ENCODE measurements around the gene USP10.

- TF ChIP-seq CTCF (IDR thresholded peaks at IDR 0.05): no peak
- no peak for TF ChIP-seq POLR2A (IDR thresholded peaks at IDR 0.05)
- no peak for TF ChIP-seq POLR2AphosphoS5 (IDR thresholded peaks at IDR 0.05)
- TF ChIP-seq EP300 (IDR thresholded peaks at IDR 0.05): no peak
Observed at GRCh38 chr16:84700446-84701300, 873 bp downstream of the USP10 start.

Measured in sigmoid colon (tissue), 4 donors.